ENCODE data around the gene SERF1B. TPM values are rescaled to one million over a fixed set of nuclear protein-coding genes. Genes with fewer than 3 reads are reported as not detected.
"Not testable (repeated sequence)": the region's sequence is repeated elsewhere in the genome, so short reads cannot be mapped to it uniquely, and the experiment has no call there.

SERF1B gene
- total and polyA plus RNA-seq, 2 of the 8 experiments (the other 6 are each of a cell fraction or from before 2014, with no cell fraction given), result 46.3 to 58.5 TPM

GRCh38 chr5:70088907-70089464 lies 63.9 kb downstream of the SERF1B start:
- H4K5ac ChIP-seq (ENCODE audit: insufficient read length, low read depth, low read length); FAIRE-seq; H3K27ac ChIP-seq (ENCODE audit: low read depth, low read length); H4K8ac ChIP-seq (ENCODE audit: extremely low read depth, insufficient read depth, low read length); H2BK5ac ChIP-seq (ENCODE audit: low read depth, low read length); H3K23ac ChIP-seq (ENCODE audit: insufficient read length); H2AFZ ChIP-seq (ENCODE audit: low read length); H2AK5ac ChIP-seq (ENCODE audit: low read depth, low read length); H3K9me3 ChIP-seq (ENCODE audit: insufficient read depth in 2 of 2, low read depth in 1 of 2, low read length in 1 of 2); H2BK20ac ChIP-seq (ENCODE audit: low read length); CTCF ChIA-PET (ENCODE audit: partially characterized antibody); H3K14ac ChIP-seq (ENCODE audit: insufficient read length); H3K56ac ChIP-seq (replicated peaks; ENCODE audit: insufficient read length, low read depth, low read length); H3K4me3 ChIP-seq (ENCODE audit: extremely low read depth in 1 of 4, insufficient read depth in 2 of 4, low read depth in 3 of 4, low read length in 4 of 4); H3K79me2 ChIP-seq (ENCODE audit: control insufficient read depth in 1 of 2, insufficient read depth in 2 of 2, low read length in 2 of 2); H3K4me2 ChIP-seq (ENCODE audit: insufficient read depth in 1 of 2, low read depth in 2 of 2, low read length in 2 of 2); H3K79me1 ChIP-seq (ENCODE audit: low read depth, low read length); H3K36me3 ChIP-seq (ENCODE audit: control insufficient read depth in 2 of 4, insufficient read depth in 4 of 4, low read length in 3 of 4); H4K20me1 ChIP-seq (replicated peaks in 1 of 2; ENCODE audit: control insufficient read depth in 1 of 2, insufficient read depth in 2 of 2, low read length in 2 of 2); H2BK15ac ChIP-seq (ENCODE audit: low read length); H3K18ac ChIP-seq (ENCODE audit: extremely low read depth, low read length); H3K9ac ChIP-seq (replicated peaks in 1 of 4; ENCODE audit: extremely low read depth in 1 of 4, low read depth in 3 of 4, low read length in 3 of 4); DNase-seq (ENCODE audit: low read depth in 1 of 2, low spot score in 2 of 2); H4K91ac ChIP-seq (replicated peaks; ENCODE audit: insufficient read length, low read length); H3K27me3 ChIP-seq (replicated peaks in 1 of 4; ENCODE audit: control insufficient read depth in 3 of 4, extremely low read depth in 1 of 4, insufficient read depth in 3 of 4, low read length in 3 of 4); H3K23me2 ChIP-seq (ENCODE audit: low read depth, low read length); H3K4me1 ChIP-seq (replicated peaks in 1 of 4; ENCODE audit: control insufficient read depth in 3 of 4, insufficient read depth in 4 of 4, low read length in 3 of 4); H2BK12ac ChIP-seq (ENCODE audit: low read depth, low read length); H3K4ac ChIP-seq (replicated peaks; ENCODE audit: insufficient read length, low read depth, low read length); H2BK120ac ChIP-seq (replicated peaks; ENCODE audit: low read depth, low read length); POLR2A ChIA-PET (ENCODE audit: partially characterized antibody): not testable (repeated sequence)
- WGBS, 2 experiments (ENCODE audit: extremely low coverage in 1 of 2, insufficient coverage in 1 of 2, insufficient read length in 1 of 2, insufficient replicate concordance in 2 of 2, low coverage in 1 of 2, low lambda C conversion rate in 2 of 2, missing lambda C conversion rate in 1 of 2), result no CpG with 5 or more reads among the region's 1 CpG

- H3K14ac ChIP-seq (ENCODE audit: insufficient read length); CTCF ChIA-PET (ENCODE audit: partially characterized antibody); H3K27ac ChIP-seq (ENCODE audit: low read depth, low read length); H3K79me1 ChIP-seq (ENCODE audit: low read depth, low read length); H2BK15ac ChIP-seq (ENCODE audit: low read length); H3K9ac ChIP-seq (replicated peaks in 1 of 4; ENCODE audit: extremely low read depth in 1 of 4, low read depth in 3 of 4, low read length in 3 of 4); H2AFZ ChIP-seq (ENCODE audit: low read length); H3K79me2 ChIP-seq (ENCODE audit: control insufficient read depth in 1 of 2, insufficient read depth in 2 of 2, low read length in 2 of 2); POLR2A ChIA-PET (ENCODE audit: partially characterized antibody); FAIRE-seq; H3K9me3 ChIP-seq (ENCODE audit: insufficient read depth in 2 of 2, low read depth in 1 of 2, low read length in 1 of 2); H2BK5ac ChIP-seq (ENCODE audit: low read depth, low read length); H4K91ac ChIP-seq (replicated peaks; ENCODE audit: insufficient read length, low read length); H3K4me3 ChIP-seq (ENCODE audit: extremely low read depth in 1 of 4, insufficient read depth in 2 of 4, low read depth in 3 of 4, low read length in 4 of 4); H2BK12ac ChIP-seq (ENCODE audit: low read depth, low read length); H3K18ac ChIP-seq (ENCODE audit: extremely low read depth, low read length); H3K27me3 ChIP-seq (replicated peaks in 1 of 4; ENCODE audit: control insufficient read depth in 3 of 4, extremely low read depth in 1 of 4, insufficient read depth in 3 of 4, low read length in 3 of 4); H2BK120ac ChIP-seq (replicated peaks; ENCODE audit: low read depth, low read length); H4K20me1 ChIP-seq (replicated peaks in 1 of 2; ENCODE audit: control insufficient read depth in 1 of 2, insufficient read depth in 2 of 2, low read length in 2 of 2); H4K5ac ChIP-seq (ENCODE audit: insufficient read length, low read depth, low read length); H3K4me2 ChIP-seq (ENCODE audit: insufficient read depth in 1 of 2, low read depth in 2 of 2, low read length in 2 of 2); H3K56ac ChIP-seq (replicated peaks; ENCODE audit: insufficient read length, low read depth, low read length); H3K23ac ChIP-seq (ENCODE audit: insufficient read length); H3K4ac ChIP-seq (replicated peaks; ENCODE audit: insufficient read length, low read depth, low read length); H3K23me2 ChIP-seq (ENCODE audit: low read depth, low read length); DNase-seq (ENCODE audit: low read depth in 1 of 2, low spot score in 2 of 2); H2AK5ac ChIP-seq (ENCODE audit: low read depth, low read length); H3K4me1 ChIP-seq (replicated peaks in 1 of 4; ENCODE audit: control insufficient read depth in 3 of 4, insufficient read depth in 4 of 4, low read length in 3 of 4); H2BK20ac ChIP-seq (ENCODE audit: low read length); H4K8ac ChIP-seq (ENCODE audit: extremely low read depth, insufficient read depth, low read length); H3K36me3 ChIP-seq (ENCODE audit: control insufficient read depth in 2 of 4, insufficient read depth in 4 of 4, low read length in 3 of 4): not testable (repeated sequence)
- WGBS, 2 experiments (ENCODE audit: extremely low coverage in 1 of 2, insufficient coverage in 1 of 2, insufficient read length in 1 of 2, insufficient replicate concordance in 2 of 2, low coverage in 1 of 2, low lambda C conversion rate in 2 of 2, missing lambda C conversion rate in 1 of 2), result no CpG with 5 or more reads among the region's 7 CpGs
Measured at GRCh38 chr5:70091776-70092175, 66.7 kb downstream of the SERF1B start.

Measured in H1 (cell line).